Amniotic epithelial cell (primary cell): ENCODE results near the gene REG1A.

Experiments
- DNase-seq: peaks from one replicate; pipeline ENCODE4 v3.0.0-alpha.2; 2010; ENCODE audit warnings: low read depth

REG1A gene

GRCh38 chr2:79128406-79128805 lies 8.1 kb downstream of the REG1A start:
- no peak for DNase-seq

GRCh38 chr2:79129260-79129659 lies 9.0 kb downstream of the REG1A start:
- DNase-seq = no peak

GRCh38 chr2:79129804-79130203 lies 9.5 kb downstream of the REG1A start:
- DNase-seq = no peak

- no peak for DNase-seq
Measured at GRCh38 chr2:79131687-79132086, 11.4 kb downstream of the REG1A start.

GRCh38 chr2:79138385-79138784 lies 18.1 kb downstream of the REG1A start:
- DNase-seq = no peak

GRCh38 chr2:79139423-79139822 lies 19.1 kb downstream of the REG1A start:
- DNase-seq = no peak

DNA sequence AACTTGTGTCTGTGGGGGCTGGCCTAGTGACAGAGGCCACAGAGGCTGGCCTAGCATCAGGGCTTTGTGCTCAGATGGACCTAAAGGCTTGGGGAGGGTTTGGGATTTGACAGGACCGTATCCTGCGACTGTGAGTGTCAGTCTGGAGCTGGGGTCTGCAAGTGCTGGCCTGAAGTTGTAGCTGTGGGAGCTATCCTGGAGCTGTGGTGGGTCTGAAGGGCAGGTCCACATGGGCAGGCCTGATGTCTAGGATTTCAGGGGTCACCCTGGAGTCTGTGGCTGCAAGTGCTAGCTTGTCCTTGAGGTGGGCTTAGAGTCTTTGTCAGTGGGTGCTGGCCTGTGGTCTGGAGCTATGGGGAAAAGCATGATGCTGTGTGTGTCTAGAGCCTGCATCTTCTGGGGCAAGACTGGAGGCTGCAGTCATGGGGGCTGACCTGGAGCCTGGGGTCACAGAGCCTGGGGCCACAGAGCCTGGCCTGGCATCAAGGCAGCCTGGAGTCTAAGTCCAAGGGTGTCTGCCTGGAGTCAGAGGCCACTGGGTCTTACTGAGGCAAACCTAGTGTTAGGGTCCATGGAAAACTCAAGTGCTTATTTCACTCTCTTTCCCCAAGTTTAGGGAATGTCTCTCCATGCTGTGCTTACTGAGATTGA lies 35.7 kb downstream of the REG1A start:
- no peak for DNase-seq

GRCh38 chr2:79159030-79159429 lies 38.7 kb downstream of the REG1A start:
- DNase-seq = no peak

GRCh38 chr2:79159653-79160052 lies 39.4 kb downstream of the REG1A start, which contains the start of gene REG3A:
REG3A (minus strand) TSS chr2:79159753; CDS start chr2:79159405, 348 bp downstream.
- DNase-seq = no peak

GRCh38 chr2:79162132-79162531 lies 41.8 kb downstream of the REG1A start:
- no peak for DNase-seq

DNA sequence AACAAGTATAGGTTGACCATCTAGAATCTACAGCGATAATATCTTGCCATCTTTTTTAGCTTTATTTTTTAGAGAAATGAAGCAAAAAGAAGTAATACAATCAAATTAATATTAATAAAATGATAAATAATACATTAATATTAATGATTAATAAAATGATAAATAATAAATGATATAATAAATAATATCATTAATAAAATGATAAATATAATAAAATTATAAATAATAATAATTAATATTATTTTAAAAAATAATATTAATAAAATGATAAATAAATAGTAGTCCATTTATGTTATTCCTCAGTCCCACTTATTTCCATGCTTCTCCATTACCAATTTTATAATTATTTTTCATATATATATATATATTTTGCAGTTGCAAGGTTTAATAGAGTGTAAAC lies 42.5 kb downstream of the REG1A start:
- no peak for DNase-seq

DNA sequence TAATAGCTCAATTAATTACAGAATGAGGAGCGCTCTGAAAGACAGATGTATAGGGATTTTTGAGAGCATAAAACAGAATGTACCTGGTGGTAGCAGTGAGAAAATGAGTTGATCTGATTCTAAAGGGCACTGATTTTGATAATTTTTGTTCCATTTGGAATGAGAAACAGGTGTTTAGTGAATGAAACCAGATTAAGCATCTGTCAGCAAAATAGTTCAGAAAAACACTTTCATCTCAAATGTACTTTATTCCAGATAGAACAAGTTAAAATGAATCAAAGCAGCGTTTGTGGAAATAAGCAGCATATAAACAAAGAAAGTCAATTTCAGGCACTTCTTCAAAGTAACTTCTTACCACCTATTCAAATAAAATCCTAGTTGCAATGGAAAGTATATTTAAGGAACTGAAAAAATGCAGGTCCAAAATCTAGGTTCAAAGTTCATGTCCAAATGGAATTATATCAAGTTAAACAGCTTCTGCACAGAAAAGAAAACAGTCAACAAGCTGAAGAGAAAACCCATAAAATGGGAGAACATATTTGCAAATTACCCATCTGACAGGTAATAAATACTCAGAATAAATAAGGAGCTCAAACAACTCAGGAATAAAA lies 51.2 kb downstream of the REG1A start:
- DNase-seq = no peak
